ENCODE measurements around the gene MYH7.
"Not testable (repeated sequence)": the region's sequence is repeated elsewhere in the genome, so short reads cannot be mapped to it uniquely, and the experiment has no call there.

DNA sequence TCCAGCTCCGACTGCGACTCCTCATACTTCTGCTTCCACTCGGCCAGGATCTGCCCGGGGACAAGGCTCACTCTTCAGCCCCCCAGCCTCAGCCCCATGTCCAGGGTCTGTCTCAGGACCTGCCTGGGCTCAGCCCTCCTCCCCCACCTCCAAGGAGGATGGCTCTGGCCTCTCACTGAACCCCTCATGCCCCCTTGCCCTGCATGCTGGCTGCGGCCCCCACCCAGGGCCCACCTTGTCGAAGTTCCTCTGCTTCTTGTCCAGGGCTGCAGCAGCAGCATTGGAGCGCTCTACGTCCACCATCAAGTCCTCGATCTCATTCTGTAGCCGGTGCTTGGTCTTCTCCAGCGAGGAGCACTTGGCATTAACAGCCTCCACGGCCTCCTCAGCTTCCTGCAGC is 18.2 kb downstream of the MYH7 start:
- not testable (repeated sequence) for TF ChIP-seq EZH2 (IDR thresholded peaks at IDR 0.05; ENCODE audit: borderline replicate concordance, insufficient read depth, low read length, poor library complexity, severe bottlenecking); POLR2AphosphoS5 (IDR thresholded peaks at IDR 0.05); CTCF (IDR thresholded peaks at IDR 0.05; ENCODE audit: poor library complexity, severe bottlenecking); EP300 (conservative IDR thresholded peaks at IDR 0.05; ENCODE audit: poor library complexity, severe bottlenecking); MXI1 (conservative IDR thresholded peaks at IDR 0.05; ENCODE audit: poor library complexity, severe bottlenecking)
- TF ChIP-seq, protein P1, sequence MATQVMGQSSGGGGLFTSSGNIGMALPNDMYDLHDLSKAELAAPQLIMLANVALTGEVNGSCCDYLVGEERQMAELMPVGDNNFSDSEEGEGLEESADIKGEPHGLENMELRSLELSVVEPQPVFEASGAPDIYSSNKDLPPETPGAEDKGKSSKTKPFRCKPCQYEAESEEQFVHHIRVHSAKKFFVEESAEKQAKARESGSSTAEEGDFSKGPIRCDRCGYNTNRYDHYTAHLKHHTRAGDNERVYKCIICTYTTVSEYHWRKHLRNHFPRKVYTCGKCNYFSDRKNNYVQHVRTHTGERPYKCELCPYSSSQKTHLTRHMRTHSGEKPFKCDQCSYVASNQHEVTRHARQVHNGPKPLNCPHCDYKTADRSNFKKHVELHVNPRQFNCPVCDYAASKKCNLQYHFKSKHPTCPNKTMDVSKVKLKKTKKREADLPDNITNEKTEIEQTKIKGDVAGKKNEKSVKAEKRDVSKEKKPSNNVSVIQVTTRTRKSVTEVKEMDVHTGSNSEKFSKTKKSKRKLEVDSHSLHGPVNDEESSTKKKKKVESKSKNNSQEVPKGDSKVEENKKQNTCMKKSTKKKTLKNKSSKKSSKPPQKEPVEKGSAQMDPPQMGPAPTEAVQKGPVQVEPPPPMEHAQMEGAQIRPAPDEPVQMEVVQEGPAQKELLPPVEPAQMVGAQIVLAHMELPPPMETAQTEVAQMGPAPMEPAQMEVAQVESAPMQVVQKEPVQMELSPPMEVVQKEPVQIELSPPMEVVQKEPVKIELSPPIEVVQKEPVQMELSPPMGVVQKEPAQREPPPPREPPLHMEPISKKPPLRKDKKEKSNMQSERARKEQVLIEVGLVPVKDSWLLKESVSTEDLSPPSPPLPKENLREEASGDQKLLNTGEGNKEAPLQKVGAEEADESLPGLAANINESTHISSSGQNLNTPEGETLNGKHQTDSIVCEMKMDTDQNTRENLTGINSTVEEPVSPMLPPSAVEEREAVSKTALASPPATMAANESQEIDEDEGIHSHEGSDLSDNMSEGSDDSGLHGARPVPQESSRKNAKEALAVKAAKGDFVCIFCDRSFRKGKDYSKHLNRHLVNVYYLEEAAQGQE (IDR thresholded peaks at IDR 0.05; ENCODE audit: borderline replicate concordance), result not testable (repeated sequence)

All from neural cell (in vitro differentiated cells).